OCI-LY1 (cell line): Measurements from ENCODE around the gene RPAIN.
"Not testable (repeated sequence)": the region's sequence is repeated elsewhere in the genome, so short reads cannot be mapped to it uniquely, and the experiment has no call there.

Experiments
- H2AFZ ChIP-seq: fragments of 200-600 bp; sonication (generic), shearing (Covaris generic); 2 replicates; pipeline ENCODE4 v1.6.0; 2014; ENCODE audit warnings: antibody characterized with exemption, mild to moderate bottlenecking, low read length
- H3F3A ChIP-seq: fragments of 200-600 bp; sonication (generic), shearing (Covaris generic); 2 replicates; pipeline ENCODE4 v1.6.0; 2014; ENCODE audit warnings: mild to moderate bottlenecking, antibody characterized with exemption, low read length, moderate library complexity; ENCODE audit not compliant: insufficient read depth
- H3K27ac ChIP-seq: fragments of 200-600 bp; sonication (generic); 2 replicates; pipeline ENCODE4 v1.5.1; 2014; ENCODE audit warnings: low read length, mixed run types, mild to moderate bottlenecking, low read depth; ENCODE audit not compliant: poor library complexity, severe bottlenecking
- H3K27me3 ChIP-seq: fragments of 200-600 bp; sonication (generic); 2 replicates; pipeline ENCODE4 v1.6.0; 2014; ENCODE audit warnings: antibody characterized with exemption, mild to moderate bottlenecking, low read length, moderate library complexity; ENCODE audit not compliant: insufficient read depth
- H3K36me3 ChIP-seq: fragments of 200-600 bp; sonication (generic); 2 replicates; pipeline ENCODE4 v1.6.1; 2014; ENCODE audit warnings: mild to moderate bottlenecking, antibody characterized with exemption, low read length, moderate library complexity, mixed read lengths; ENCODE audit not compliant: insufficient read depth
- H3K4me1 ChIP-seq: fragments of 200-600 bp; sonication (generic); 2 replicates; pipeline ENCODE4 v1.5.1; 2014; ENCODE audit warnings: mild to moderate bottlenecking, low read length, moderate library complexity; ENCODE audit not compliant: insufficient read depth, severe bottlenecking
- H3K4me2 ChIP-seq: fragments of 200-600 bp; sonication (generic), shearing (Covaris generic); 2 replicates; pipeline ENCODE4 v1.6.1; 2014; ENCODE audit warnings: low read length
- H3K4me3 ChIP-seq: fragments of 200-600 bp; sonication (generic); 2 replicates; pipeline ENCODE4 v1.5.1; 2014; ENCODE audit warnings: low read length, low read depth, mild to moderate bottlenecking, mixed read lengths; ENCODE audit not compliant: poor library complexity, severe bottlenecking
- H3K79me2 ChIP-seq: fragments of 200-600 bp; shearing (Covaris generic); 2 replicates; pipeline ENCODE4 v1.6.1; 2016; ENCODE audit warnings: mixed run types, low read length, mixed read lengths; ENCODE audit not compliant: insufficient read depth
- H3K9ac ChIP-seq: fragments of 200-600 bp; sonication (generic), shearing (Covaris generic); 2 replicates; pipeline ENCODE4 v1.6.1; 2014; ENCODE audit warnings: mild to moderate bottlenecking, low read length, mixed read lengths
- H3K9me2 ChIP-seq: fragments of 200-600 bp; sonication (generic), shearing (Covaris generic); 2 replicates; pipeline ENCODE4 v1.6.1; 2014; ENCODE audit warnings: low read depth, mild to moderate bottlenecking, low read length, mixed read lengths
- H3K9me3 ChIP-seq: fragments of 200-600 bp; shearing (Covaris generic); 2 replicates; pipeline ENCODE4 v1.6.1; 2014; ENCODE audit warnings: low read length, mixed read lengths
- H4K20me1 ChIP-seq: fragments of 200-600 bp; sonication (generic), shearing (Covaris generic); 2 replicates; pipeline ENCODE4 v1.6.0; 2016; ENCODE audit warnings: mild to moderate bottlenecking, low read length; ENCODE audit not compliant: insufficient read depth
- EZH2 ChIP-seq: fragments of 200-600 bp; sonication (generic), shearing (Covaris generic); IDR thresholded peaks from 2 replicates; pipeline ENCODE4 v1.8.0; 2017; ENCODE audit warnings: borderline replicate concordance, mixed run types, mild to moderate bottlenecking, antibody characterized with exemption, low read length, moderate library complexity, mixed read lengths
- TF ChIP-seq, protein P1 (sequence below): fragments of 200-600 bp; sonication (generic), shearing (Covaris generic); IDR thresholded peaks from 2 replicates; pipeline ENCODE4 v1.5.1; 2017; ENCODE audit warnings: mild to moderate bottlenecking, antibody characterized with exemption, low read length, moderate library complexity, mixed read lengths

The RPAIN gene

GRCh38 chr17:5434984-5435383 lies 15.0 kb downstream of the RPAIN start:
- TF ChIP-seq, protein P1, sequence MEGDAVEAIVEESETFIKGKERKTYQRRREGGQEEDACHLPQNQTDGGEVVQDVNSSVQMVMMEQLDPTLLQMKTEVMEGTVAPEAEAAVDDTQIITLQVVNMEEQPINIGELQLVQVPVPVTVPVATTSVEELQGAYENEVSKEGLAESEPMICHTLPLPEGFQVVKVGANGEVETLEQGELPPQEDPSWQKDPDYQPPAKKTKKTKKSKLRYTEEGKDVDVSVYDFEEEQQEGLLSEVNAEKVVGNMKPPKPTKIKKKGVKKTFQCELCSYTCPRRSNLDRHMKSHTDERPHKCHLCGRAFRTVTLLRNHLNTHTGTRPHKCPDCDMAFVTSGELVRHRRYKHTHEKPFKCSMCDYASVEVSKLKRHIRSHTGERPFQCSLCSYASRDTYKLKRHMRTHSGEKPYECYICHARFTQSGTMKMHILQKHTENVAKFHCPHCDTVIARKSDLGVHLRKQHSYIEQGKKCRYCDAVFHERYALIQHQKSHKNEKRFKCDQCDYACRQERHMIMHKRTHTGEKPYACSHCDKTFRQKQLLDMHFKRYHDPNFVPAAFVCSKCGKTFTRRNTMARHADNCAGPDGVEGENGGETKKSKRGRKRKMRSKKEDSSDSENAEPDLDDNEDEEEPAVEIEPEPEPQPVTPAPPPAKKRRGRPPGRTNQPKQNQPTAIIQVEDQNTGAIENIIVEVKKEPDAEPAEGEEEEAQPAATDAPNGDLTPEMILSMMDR: no peak
- no peak for TF ChIP-seq EZH2
- Histone ChIP-seq H3K4me2 (no peak overlapping the region), H3K9me2 (no peaks in the 10 kb centered on the region), H3K4me3 (no peak overlapping the region), H3K79me2 (peaks cover 20% of the 10 kb centered on the region), H3K4me1 (peaks cover 27% of the 10 kb centered on the region), H3K36me3 (peaks cover 78% of the 10 kb centered on the region), H4K20me1 (no peaks in the 10 kb centered on the region), H3K27ac (no peak overlapping the region), H3K27me3 (no peaks in the 10 kb centered on the region), H3K9me3 (no peaks in the 10 kb centered on the region), H3F3A (peaks cover 3% of the 10 kb centered on the region; the same call in 1 of the 2 replicates), H3K9ac (no peak overlapping the region), H2AFZ (no peak overlapping the region)

DNA sequence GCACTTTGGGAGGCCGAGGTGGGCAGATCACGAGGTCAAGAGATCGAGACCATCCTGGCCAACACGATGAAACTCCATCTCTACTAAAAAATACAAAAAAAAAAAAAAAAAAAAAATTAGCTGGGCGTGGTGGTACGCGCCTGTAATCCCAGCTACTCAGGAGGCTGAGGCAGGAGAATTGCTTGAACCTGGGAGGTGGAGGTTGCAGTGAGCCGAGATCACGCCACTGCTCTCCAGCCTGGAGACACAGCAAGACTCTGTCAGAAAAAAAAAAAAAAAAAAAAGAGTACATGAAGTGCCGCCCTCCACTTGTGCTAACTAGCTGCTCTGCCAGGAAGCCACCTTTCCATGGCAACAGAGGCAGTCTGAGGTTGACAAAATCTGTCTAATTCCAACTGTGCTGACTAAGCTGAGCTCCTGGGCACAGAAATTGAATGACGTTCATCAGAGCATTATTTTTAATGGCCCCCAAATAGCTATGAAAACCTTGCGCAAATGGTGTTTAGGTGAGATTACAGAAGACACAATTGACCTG lies 15.9 kb downstream of the RPAIN start:
- H4K20me1 ChIP-seq, H3K27me3 ChIP-seq, H3K9ac ChIP-seq, H3F3A ChIP-seq, H3K4me3 ChIP-seq, H2AFZ ChIP-seq, H3K9me2 ChIP-seq, H3K27ac ChIP-seq, H3K9me3 ChIP-seq: not testable (repeated sequence)
- peaks cover 70% of the 10 kb centered on the region for H3K36me3 ChIP-seq
- peak overlapping the region; percentile 92 for H3K4me2 ChIP-seq
- peaks cover 27% of the 10 kb centered on the region for H3K4me1 ChIP-seq
- peaks cover 20% of the 10 kb centered on the region for H3K79me2 ChIP-seq

- H3K4me1 ChIP-seq: peaks cover 27% of the 10 kb centered on the region
- TF ChIP-seq, protein P1: no peak
- no peak for TF ChIP-seq EZH2
- peaks cover 20% of the 10 kb centered on the region for H3K79me2 ChIP-seq
- no peaks in the 10 kb centered on the region for H3K9me2 ChIP-seq
- no peaks in the 10 kb centered on the region for H3K27me3 ChIP-seq
- H3K27ac ChIP-seq: no peak overlapping the region
- H3K9me3 ChIP-seq: no peaks in the 10 kb centered on the region
- H4K20me1 ChIP-seq: no peaks in the 10 kb centered on the region
- H2AFZ ChIP-seq: no peak overlapping the region
- peaks cover 55% of the 10 kb centered on the region for H3K36me3 ChIP-seq
- peak overlapping the region; percentile 95 for H3K4me3 ChIP-seq
- peak overlapping the region; percentile 92 for H3K4me2 ChIP-seq
- peak overlapping the region; percentile 97 for H3K9ac ChIP-seq
- peaks cover 10% of the 10 kb centered on the region; the same call in 1 of the 2 replicates for H3F3A ChIP-seq
These were observed 17.8 kb downstream of the RPAIN start for GRCh38 chr17:5437721-5438317.
